ENCODE data around the gene CCDC185.
"Not testable (repeated sequence)": the region's sequence is repeated elsewhere in the genome, so short reads cannot be mapped to it uniquely, and the experiment has no call there.

The CCDC185 gene

DNA sequence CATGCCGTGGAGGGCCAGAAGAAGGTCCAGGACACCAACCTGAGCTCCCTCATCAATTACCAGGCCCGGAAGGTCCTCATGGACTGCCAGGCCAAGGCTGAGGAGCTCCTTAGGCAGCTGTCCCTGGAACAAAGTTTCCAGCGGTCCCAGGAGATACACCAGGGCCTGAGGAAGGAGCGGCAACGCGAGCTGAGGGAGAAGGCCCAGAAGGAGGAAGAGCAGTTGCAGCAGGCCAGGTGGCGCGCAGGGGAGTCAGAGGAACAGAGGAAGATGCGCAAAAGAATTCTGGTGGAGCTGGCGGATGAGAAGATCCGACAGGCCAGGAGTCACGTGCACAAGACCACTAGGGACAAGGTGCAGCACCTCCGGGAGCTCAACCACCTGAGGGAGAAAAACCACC lies 1.5 kb downstream of the CCDC185 start:
- FAIRE-seq: no peak

DNA sequence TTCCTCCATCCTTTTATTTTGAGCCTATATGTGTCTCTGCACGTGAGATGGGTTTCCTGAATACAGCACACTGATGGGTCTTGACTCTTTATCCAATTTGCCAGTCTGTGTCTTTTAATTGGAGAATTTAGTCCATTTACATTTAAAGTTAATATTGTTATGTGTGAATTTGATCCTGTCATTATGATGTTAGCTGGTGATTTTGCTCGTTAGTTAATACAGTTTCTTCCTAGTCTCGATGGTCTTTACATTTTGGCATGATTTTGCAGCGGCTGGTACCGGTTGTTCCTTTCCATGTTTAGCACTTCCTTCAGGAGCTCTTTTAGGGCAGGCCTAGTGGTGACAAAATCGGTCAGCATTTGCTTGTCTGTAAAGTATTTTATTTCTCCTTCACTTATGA lies 6.2 kb downstream of the CCDC185 start:
- not testable (repeated sequence) for FAIRE-seq

DNA sequence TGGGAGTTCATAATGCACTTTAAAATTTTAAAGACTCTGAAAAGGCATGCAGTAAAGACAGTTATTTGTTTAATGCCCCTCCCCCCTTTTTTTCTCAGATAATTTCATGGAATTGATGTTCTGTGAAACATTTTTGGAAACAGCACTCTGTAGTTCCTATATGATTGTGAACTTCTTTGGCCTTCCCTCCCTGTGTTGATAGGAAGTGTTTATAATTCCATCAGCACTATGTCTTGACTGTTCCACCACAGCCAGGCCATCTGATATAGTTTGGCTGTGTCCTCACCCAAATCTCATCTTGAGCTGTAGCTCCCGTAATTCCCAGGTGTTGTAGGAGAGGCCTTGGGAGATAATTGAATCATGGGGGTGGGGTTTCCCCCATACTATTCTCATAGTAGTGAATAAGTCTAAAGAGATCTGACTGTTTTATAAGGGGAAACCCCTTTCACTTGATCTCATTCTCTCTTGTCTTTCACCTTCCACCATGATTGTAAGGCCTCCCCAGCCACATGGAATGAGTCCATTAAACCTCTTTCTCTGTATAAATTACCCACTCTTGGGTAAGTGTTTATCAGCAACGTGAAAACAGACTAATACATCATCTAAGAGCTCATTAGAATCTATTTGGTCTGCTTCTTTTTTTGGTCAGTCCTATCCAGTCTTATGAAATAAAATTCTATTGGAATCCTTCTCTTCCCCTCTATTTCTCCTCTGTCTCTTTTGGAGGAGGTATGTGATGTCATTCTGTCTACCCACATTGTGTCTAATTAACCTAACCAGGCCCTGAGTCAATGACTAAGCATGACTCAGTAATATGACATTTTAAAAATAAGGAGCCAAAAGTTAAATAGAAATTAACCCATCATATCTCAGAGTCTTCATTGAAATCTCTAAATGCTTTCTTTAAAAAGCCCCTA lies 8.9 kb downstream of the CCDC185 start:
- FAIRE-seq: no peak

DNA sequence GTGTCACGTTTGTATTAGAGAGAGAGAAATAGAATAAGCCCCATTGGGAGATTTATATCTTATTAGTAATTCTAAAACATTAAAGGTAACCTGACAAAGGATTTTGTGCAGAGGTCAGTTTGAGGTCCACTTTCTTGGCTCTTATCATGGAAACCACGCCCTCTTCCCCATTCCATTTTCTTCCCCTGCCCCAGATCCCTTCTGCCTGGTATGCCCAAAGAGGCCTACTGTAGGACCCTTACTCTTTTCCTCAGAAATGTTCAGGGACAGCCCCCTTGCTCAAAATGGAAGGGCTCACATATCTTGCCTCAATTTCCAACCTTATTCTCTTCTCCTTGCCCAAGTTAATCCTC lies 9.6 kb downstream of the CCDC185 start:
- FAIRE-seq: no peak

DNA sequence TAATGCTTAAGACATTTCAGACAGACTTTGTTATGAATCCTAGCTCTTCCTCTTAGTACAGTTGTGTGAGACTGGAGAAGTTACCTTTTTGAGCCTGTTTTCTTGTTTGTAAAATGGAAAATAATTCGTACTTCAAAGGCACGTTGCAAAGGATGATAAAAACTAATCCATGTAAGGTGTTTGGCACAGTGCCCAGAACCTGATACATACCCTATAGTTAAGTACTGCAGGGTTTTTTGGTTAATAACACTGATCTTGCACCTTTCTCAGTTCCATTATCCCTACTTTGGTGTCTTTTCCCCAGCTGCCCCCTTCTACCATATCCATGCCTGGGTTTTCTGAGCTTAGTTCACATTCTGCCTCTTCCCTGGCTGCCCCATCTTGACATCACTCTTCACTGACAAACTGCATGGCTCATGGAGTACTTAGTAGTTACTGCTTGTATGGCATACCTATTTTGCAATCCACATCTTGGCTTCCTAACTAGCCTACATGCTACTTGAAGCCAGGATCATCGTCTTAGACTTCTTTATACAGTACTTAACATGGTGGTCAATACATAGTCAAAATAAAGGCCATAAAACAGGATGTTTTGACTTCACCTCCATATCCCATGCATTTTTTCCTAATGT lies 10.1 kb downstream of the CCDC185 start:
- FAIRE-seq: no peak

DNA sequence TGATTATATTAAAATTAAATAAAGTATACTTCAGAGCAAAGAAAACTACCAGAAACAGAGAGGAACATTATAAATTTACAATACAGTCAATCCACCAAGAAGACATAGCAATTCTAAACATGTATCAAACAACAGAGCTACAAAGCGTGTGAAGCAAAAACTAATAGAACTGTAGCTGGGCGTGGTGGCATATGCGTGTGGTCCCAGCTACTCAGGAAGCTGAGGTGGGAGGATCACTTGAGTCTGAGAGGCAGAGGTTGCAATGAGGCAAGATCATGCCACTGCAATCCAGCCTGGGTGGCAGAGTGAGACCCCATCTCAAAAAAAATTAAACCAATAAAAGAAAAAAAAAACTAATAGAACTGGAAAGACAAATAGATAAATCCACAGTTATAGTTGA lies 12.3 kb downstream of the CCDC185 start:
- FAIRE-seq: no peak

DNA sequence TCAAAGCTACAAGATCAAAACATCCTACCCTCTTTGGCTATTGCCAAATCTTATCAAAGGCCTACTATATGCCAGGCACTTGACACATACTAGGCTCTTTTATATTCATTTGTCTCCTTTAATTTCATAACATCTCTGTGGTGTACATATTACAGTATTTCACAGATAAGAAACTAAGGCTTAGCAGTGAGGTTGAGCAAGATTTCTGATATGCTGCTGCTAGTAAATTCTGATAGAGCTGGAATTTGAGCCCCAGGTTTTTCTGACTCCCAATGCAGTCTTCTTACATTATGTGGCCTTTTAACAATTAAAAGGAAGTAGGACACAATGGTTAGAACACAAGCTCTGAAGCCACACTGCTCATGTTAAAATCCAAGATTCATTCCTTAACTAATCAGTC lies 16.8 kb downstream of the CCDC185 start:
- no peak for FAIRE-seq

DNA sequence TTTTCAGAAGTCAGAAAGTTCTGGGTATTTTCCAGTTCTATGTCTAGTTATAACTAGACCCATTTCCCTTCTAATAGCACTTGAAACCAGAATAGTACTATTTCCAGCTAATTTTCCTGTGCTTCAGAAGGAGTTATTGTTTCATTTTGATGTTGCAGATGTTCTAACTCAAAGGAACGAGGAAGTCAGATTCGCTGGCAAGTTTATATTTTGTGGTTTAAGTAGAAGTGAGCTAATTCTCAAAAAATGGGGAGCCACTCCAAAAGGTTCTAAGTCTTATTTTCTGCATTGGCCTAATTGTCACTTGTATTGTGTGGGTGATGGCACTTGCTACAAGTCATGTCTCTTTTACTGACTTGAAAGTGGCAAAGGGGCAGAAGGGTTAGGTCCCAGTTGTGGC lies 18.1 kb downstream of the CCDC185 start:
- no peak for FAIRE-seq

DNA sequence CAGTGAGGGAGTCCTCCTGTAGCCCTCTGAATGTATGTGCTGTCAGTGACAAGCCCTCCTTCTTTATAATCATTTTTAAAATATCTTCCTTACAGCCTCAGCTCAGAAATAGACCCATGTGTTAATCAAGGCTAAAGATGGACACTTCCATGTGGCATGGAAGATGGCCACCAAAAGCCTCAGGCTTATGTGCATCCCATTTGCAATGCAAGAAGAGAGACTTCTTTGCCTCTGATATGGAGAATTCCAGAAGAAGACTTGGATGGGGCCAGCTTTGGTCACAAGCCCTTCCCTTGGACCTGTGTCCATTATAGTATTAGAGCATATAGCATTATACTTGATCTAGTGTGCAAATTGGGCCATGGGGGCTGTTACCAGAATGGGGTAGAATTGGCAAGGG lies 18.5 kb downstream of the CCDC185 start:
- FAIRE-seq: no peak

DNA sequence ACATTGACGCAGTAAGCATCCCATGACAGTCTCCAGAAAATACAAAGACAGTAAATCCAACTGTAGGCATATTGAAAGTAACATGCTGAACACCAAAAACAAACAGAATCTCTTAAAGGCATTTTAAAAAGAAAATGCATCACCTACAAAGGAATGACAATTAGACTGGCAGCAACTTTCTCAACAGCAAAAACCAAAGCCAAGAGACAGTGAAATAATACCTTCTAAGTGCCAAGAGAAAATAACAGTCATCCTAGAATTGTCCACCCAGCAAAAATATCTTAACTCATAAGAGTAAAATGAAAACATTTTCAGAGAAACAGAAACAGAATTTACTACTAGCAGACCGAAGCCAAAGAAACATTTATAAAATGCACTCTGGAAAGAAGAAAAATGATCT lies 20.0 kb downstream of the CCDC185 start:
- no peak for FAIRE-seq

DNA sequence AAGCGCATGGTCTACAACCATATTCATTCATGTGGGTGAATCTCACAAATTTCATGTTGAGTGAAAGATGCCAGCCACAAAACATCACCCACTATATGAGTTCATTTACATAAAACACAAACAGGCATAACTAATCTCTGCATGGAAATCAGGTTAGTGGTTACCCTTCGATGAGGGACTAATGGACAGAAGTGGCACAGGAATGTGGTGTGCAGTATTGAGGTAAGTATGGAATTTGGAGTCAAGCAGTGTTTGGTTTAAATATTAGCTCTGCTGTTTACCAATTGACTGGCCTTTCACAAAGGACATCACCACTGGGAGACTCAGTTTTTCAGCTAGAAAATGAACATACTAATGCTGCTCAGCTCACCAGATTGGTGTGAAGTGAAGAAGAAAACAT lies 24.2 kb downstream of the CCDC185 start:
- no peak for FAIRE-seq

DNA sequence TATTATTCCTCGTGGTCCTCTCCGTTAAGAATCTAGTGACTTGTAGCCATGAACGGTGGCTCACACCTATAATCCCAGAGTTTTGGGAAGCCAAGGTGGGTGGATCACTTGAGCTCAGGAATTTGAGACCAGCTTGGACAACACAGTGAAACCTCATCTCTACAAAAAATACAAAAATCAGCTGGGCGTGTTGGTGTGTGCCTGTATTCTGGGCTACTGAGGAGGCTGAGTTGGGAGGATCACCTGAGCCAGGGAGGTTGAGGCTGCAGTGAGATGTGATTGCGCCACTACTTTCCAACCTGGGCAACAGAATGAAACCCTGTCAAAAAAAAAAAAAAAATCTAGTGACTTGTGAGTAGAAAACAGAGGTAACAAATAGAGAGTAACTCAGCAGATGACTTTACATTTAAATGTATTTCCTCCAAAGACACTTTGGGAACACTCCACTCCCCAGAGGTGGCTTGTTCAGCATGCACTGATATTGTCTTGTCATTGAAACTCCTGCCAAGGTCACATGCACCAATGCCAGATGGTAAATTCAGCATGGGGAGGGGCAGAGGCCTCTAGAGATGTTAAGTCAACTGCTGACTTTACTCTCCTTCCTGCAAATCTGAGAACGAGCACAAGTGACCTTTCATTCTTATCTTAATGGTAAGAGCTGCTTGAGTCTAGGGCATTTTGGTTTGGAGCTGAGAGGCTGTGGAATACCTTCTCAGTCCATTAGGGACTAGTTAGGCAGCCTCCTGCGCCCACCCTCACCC lies 24.9 kb downstream of the CCDC185 start:
- FAIRE-seq: no peak

DNA sequence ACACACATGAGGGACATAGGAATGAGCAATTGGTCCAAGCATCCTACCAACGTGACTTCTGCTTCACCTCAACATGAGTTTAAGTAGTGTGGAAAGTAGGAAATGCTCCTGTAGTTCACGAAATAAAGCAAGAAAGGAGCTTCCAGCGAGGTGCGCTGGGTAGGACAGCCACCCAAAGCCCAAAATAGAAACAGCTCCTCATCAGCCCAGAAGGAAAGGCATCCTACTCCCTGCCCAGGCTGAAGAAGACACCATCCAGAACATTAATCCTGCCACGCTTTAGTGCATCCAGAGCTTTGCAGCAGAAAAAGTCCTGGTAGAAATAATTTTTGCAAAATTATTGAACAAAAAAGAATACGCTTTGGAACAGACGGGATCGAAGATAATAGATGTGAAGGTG lies 25.9 kb downstream of the CCDC185 start:
- no peak for FAIRE-seq

DNA sequence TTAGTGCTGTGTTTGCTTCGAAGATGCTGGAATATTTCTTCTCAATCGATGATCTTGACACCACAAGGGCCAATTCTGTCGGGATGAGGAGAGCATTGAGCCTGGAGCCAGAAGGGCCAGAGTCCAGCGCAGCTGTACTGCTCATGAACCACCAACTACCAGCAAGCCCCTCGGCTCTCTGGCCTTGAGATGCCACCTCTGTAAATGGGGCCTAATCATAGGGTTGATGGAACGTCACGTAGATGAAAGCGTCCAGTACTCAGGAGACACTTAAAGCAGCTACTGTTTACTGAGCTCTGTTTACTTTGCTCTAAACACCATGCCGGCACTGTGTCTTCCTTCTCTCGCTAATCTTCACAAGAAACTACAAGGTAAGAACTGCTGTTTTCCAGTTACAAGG lies 26.3 kb downstream of the CCDC185 start:
- FAIRE-seq: no peak

DNA sequence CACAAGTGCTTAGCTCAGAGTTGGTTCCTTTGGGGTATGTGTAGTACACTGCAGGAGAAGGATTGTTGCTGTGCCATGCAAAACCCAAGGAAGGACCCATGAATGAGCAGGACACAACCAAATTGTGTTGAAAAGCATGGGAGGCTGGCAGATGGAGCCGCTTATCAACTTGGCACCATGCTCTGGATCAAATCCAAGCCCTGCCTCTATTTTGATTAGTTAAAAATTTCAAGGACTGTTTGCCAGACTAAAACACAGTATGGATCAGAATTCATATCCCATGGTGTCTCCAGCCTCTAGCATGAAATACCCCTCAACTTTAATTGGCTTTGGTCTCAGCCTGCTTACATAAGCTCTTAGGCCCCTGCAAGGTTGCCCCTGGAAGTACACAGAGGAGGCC lies 27.8 kb downstream of the CCDC185 start:
- no peak for FAIRE-seq

DNA sequence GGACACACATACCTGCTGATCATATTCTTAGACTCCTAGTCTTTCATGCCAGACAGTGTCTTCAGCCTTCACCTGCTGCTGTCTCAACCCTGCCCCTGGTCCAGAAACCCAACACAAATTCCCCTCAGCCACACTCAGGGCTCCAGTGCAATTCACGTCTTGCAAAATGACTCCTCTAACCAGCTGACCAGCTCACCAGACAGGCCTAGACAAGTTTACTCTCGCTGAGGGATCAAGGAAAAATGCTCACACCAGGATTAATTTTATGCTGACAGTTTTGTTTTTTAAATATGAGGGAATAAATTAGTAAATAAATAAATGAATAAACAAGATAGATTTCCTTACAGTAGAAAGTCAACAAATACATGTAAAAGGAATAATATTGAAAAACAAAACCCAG lies 28.5 kb downstream of the CCDC185 start:
- no peak for FAIRE-seq

DNA sequence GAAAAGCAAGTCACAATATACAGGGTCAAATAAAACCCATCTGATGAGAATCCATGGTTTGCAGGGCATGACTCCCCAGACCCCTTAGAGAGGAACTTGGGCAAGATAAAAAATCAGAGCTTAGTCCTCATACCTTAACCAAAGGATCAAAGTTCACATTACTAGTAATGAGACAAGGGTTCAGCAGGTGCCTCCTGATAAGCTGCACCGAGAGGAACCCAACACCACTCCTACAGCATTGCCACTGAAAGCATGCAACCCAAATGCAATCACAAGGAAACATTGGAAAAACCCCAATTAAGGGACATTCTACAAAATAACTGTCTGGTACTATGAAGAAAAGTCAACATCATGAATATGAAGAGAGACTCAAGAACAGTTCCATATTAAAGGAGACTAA lies 29.7 kb downstream of the CCDC185 start:
- no peak for FAIRE-seq

DNA sequence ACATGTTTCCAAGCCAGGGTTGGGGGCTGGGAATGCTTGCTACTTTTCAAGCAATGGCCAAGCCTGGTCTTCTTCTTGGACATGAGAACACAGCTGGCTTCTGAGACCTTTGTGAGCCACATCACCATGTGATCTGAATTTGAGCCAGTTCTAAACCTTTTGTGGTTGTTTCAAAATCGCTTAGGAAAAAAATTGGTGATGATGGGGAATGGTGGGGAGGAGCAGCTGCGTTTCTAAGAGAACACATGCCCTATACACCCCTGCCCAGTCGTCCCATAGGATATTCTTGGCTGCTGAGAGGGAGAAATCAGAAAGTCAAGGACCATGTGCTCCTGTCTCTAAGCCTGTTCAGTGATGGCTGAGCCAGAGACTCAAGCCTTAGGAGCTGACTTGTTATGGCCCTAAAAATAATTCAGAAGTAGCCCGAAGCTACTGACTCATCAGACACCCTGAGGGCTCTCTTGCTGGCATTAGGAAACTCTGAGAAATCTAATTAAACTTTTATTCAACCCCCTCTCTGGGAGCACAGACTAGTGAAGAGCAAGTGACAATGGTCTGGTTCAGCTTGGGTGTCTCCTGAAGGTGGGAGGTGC lies 30.5 kb downstream of the CCDC185 start:
- FAIRE-seq: no peak

DNA sequence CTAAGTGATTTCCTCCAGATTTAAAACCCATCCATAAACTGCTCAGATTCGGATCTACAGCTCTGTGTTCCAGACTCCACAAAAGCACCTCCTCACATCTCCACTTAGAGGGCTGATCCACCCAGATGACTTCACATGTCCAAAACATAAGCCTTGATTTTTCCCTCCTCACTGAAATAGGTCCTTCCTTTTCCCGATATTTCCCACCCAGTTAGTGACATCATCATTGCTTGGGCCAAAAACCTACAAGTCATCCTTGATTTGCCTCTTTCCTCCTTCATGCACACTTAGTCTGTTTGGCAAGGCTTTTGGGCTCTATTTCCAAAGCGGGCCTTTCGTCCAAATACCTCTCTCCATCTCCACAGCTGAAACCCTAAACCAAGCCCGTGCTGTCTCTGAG lies 32.3 kb downstream of the CCDC185 start:
- no peak for FAIRE-seq

DNA sequence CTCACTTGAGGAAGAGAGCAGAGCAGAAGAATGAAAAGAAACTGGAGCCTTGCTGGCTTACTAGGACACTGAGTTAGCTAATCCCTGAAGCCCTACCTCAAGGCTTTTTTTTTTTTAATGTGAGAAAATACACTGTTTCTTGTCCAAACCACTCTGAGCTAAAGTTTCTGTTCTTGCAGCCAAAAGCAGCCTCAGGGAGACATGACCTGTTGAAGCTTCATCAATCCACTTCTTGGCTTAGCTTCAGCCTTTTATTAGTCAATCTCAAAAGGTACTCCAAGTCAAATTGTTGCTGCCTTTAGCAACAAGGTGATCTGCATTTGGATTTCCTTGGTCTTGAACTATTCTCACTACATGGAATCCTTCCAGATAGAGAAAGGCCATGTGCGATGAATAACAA lies 33.7 kb downstream of the CCDC185 start:
- no peak for FAIRE-seq

DNA sequence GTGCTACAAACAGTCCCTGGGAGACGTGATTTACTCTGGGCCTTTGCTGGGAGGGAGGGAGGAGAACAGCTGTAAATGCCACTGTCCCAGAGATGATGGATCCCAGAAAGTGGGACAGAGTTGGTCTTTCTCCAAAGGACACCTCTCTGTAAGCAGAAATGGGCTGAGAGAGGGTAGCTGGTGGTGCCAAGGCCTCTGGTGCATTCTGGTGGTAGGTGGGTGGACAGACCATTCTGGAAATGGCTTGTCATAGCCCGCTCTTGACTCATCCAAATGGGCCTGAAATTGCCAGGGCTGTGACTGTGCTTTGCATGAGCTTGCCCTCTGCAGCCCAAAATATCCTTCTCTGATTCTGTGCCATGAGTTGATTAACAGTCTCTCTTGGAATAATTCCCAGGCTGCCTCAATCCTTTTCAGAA lies 36.1 kb downstream of the CCDC185 start:
- FAIRE-seq: no peak

DNA sequence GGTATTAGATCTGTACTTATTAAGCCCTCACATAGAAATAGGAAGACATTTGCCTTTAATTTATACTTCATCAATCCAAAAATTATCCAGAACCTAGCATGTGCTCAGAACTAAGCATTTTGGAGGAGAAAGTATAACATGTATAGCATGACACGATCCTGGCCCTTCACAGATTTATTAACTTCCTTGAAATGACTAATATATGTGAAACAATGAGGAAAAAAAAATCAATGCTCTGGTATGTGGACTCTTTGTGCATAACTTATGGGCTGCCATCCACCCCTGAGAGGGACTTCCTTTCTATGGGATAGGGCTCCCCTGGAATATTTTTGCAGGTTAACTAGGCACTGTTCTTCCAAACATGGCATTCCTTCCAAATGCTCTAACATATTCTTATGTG lies 36.6 kb downstream of the CCDC185 start:
- FAIRE-seq: no peak

DNA sequence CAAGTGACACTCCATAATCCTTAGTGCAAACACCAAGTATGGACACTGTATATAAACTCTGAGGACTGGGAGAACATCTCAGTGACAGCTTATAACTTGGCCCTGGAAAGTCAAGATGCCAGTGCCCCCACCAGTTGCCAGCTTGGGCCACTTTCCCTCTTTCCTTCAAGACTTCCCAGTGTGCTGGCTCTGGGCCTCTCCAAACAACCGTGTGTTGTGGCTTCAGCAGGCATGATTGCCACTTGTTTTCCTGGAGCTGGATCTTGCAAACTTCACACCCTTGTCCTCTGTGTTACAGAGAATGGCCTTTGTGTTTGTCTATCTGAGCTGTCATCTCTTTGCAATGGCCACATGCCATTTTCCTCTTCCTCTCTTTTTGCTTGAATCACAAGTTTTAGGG lies 37.0 kb downstream of the CCDC185 start:
- FAIRE-seq: no peak

All from endometrium (tissue), 2 donors.